GM23248 (cell line): ENCODE results near the gene CDS2.

ENCODE experiments used
- EZH2 ChIP-seq: fragments of 200-600 bp; sonication (generic); IDR thresholded peaks from 2 replicates; pipeline ENCODE4 v1.6.1; 2018; ENCODE audit warnings: antibody characterized with exemption, mild to moderate bottlenecking; ENCODE audit not compliant: insufficient read depth, poor library complexity, severe bottlenecking
- EZH2phosphoT487 ChIP-seq: fragments of 200-600 bp; sonication (generic); IDR thresholded peaks from 2 replicates; pipeline ENCODE4 v1.6.1; 2018; ENCODE audit warnings: antibody characterized with exemption, moderate library complexity, mild to moderate bottlenecking, low read depth; ENCODE audit not compliant: insufficient read depth

GRCh38 chr20:5092765-5093339 is 34.0 kb upstream of the CDS2 start:
- TF ChIP-seq EZH2phosphoT487 (no peak), EZH2 (no peak)
